Transverse colon (tissue), 4 donors: ENCODE measurements around the gene ARL17A. TPM values are rescaled to one million over a fixed set of nuclear protein-coding genes. Genes with fewer than 3 reads are reported as not detected.
"Not testable (repeated sequence)": the region's sequence is repeated elsewhere in the genome, so short reads cannot be mapped to it uniquely, and the experiment has no call there.

Source experiments
- DNase-seq: peaks from one replicate; pipeline ENCODE4 v3.0.0-alpha.2; 2019
- H3K27ac ChIP-seq, 4 donors: fragments of 200-600 bp; sonication (generic); 2 replicates each; pipeline ENCODE4 v1.5.1; 2016 to 2018; ENCODE audit warnings: inconsistent platforms in 4 of 4
- H3K27me3 ChIP-seq: fragments of 200-600 bp; sonication (generic); 2 replicates; pipeline ENCODE4 v1.5.1; 2017; ENCODE audit warnings: inconsistent platforms
- H3K36me3 ChIP-seq, 4 donors: fragments of 200-600 bp; sonication (generic); 2 replicates each; pipeline ENCODE4 v1.5.1; 2017 to 2019; ENCODE audit warnings: inconsistent platforms in 4 of 4
- H3K4me1 ChIP-seq, 4 donors: fragments of 200-600 bp; sonication (generic); 2 replicates each; pipeline ENCODE4 v1.5.1; 2017 to 2020; ENCODE audit warnings: inconsistent platforms in 4 of 4
- H3K4me3 ChIP-seq, 4 donors: fragments of 200-600 bp; sonication (generic); 1 replicate in 1 of 4; 2 replicates in 3 of 4; pipeline versions ENCODE4 v1.5.1 to v1.6.1; 2017 to 2019; ENCODE audit warnings: inconsistent platforms in 4 of 4
- H3K9me3 ChIP-seq, 2 donors: fragments of 200-600 bp; sonication (generic); 2 replicates each; pipeline ENCODE4 v1.5.1; 2017 to 2019; ENCODE audit warnings: inconsistent platforms in 2 of 2
- WGBS, 2 donors: methylation state at CpG; one replicate each; pipeline ENCODE4 v1.1.5; 2018; ENCODE audit warnings: low coverage in 1 of 2; 5-methylcytosine and 5-hydroxymethylcytosine counted together
- in situ Hi-C, 4 donors: fragments of 200-750 bp; cut with MboI; loops; one replicate each; pipeline versions ENCODE4 v1.15.0 to v1.15.1; 2017; ENCODE audit warnings: low sequenced_read_pairs in 3 of 4, low pct_ligation_motif_present in 1 of 4, low pct_unique_long_range_greater_than_20kb in 1 of 4
- intact Hi-C: fragments of 100-400 bp; cut with DNase I; formaldehyde crosslinking; loops from one replicate; pipeline ENCODE4 v1.15.1; 2023; ENCODE audit warnings: low total_unique reads
- total RNA-seq, 4 donors: library from RNA; depleted of rRNA; stranded (reverse); fragments of >200 nt; gene quantifications; one replicate each; pipeline ENCODE4 v1.1.0, GENCODE V29; 2016

The ARL17A gene
- 10 to 100 TPM; 10.8 to 30.8 (median 22.1) TPM for total RNA-seq

DNA sequence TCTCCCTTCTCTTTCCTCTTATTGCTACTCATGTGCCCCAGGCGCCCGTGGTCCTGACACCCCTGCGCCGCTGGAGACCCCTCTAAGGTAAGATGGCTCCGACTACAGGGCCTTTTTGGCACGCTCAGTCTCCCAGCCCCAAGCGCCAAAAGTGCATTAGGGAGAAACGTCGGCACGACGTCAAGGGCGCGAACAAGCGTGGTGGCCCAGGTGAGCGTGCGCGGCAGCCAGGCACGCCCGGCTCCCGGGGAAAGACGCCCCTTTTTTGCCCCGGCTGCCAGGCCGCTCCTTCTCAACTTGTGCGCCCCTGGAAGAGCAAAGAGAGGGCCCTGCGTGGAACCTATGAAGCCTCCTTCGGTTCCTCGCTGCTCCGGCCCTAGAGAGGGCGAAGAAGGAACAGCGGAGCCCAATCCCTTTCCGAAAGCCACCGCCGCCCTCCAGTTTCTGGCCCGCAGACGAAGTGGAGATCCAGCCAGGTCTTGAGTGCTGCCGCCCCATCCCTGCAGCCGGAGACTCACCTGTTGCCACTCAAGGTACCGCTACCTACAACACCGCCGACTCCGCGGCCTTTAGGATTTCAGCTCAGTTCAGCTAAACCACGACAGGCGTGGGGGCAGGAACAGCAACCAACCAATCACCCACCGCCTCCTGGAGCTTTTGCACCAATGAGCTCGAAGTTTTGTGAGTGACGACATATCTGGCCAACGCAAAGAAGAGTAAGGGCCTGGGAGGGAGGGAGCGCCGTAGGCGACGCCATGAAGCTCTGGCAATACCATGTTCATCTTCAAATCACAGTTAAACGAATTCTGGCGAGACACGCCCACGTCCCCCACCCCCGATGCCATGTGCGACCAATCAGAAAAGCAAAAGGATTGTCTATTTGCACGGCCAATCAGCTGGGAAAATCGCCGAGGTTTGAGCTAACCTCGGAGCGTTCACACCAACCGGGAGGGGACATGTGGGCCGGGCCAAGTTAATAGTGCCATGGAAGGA, at the start of gene ARL17A:
Gene ARL17A, minus strand, starts transcription at position 609 of the 993 bp plus-strand sequence. CDS start 3,369 bp downstream, outside the sequence.
- H3K4me1 ChIP-seq, in situ Hi-C loops, H3K9me3 ChIP-seq, intact Hi-C loops, H3K27me3 ChIP-seq, H3K36me3 ChIP-seq: not testable (repeated sequence)
- H3K27ac ChIP-seq: peak within 1 kb of the TSS; percentile 39 to 82 (median 74)
- no CpG with 5 or more reads among the region's 65 CpGs for WGBS, 2 donors
- DNase-seq: peak; percentile 89
- H3K4me3 ChIP-seq: peak within 1 kb of the TSS in 1 of 4 donors; percentile 29

DNA sequence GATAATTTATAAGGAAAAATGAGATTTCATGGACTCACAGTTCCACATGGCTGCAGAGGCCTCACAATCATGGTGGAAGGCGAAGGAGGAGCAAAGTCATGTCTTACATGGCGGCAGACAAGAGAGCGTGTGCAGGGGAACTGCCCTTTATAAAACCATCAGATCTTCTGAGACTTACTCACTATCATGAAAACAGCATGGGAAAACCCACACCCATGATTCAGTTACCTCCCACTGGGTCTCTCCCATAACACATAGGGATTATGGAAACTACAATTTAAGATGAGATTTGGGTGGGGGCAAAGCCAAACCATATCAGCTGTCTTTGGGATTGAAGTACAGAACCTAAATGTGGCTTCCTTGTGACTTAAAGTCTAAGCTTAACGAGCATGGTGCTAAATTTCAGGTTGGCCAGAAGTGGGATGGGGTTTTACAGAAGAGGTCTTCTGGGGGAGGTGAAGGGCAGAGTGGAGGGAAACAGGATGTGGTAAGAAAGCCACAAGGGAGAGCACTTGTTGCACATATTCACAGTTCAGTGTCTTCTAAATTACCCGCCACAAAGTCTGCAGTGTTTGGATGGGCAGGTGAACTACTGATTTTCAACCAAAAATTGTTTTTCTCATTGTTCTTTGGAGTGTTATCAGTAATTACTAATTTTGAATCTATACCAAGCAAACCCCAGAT, 49.4 kb upstream of the ARL17A start:
- H3K4me1 ChIP-seq, intact Hi-C loops, H3K27me3 ChIP-seq, H3K9me3 ChIP-seq, H3K27ac ChIP-seq, H3K36me3 ChIP-seq, H3K4me3 ChIP-seq, DNase-seq, in situ Hi-C loops: not testable (repeated sequence)
- no CpG with 5 or more reads among the region's 5 CpGs for WGBS, 2 donors

DNA sequence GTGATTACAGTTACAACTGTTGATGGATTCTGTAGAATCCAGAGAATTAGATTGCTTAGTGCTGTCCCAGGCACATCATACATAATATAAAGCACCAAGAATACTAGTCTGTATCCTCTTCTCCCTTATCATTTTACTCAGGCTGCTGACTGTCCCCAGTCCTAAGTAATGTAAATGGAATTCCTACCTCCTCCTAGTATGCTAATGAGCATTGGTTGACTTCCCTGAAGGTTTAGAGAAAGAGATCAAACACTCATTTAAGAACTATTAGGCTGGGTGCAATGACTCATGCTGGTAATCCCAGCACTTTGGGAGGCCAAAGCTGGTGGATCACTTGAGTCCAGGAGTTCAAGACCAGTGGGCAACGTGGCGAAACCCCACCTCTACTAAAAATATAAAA, 48.0 kb upstream of the ARL17A start:
- in situ Hi-C loops, H3K4me1 ChIP-seq, H3K9me3 ChIP-seq, H3K27ac ChIP-seq, DNase-seq, H3K36me3 ChIP-seq, intact Hi-C loops, H3K27me3 ChIP-seq, H3K4me3 ChIP-seq: not testable (repeated sequence)
- WGBS, 2 donors: no CpG with 5 or more reads among the region's 2 CpGs

DNA sequence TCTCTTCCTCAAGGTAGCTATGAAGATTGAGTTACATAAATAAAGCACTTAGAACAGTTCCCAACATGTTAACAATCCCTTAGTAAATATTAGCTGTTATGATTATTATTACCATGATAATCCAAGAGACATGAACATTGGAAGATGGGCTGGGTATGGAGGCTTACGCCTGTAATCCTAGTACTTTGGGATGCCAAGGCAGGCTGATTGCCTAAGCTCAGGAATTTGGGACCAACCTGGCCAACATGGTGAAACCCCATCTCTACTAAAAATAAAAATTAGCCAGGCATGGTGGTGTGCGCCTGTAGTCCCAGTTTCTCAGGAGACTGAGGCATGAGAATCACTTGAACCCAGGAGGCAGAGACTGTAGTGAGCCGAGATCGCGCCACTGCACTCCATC, 45.2 kb upstream of the ARL17A start:
- H3K9me3 ChIP-seq, H3K4me3 ChIP-seq, DNase-seq, intact Hi-C loops, H3K27me3 ChIP-seq, H3K4me1 ChIP-seq, H3K27ac ChIP-seq, H3K36me3 ChIP-seq, in situ Hi-C loops: not testable (repeated sequence)
- WGBS, 2 donors: no CpG with 5 or more reads among the region's 5 CpGs

DNA sequence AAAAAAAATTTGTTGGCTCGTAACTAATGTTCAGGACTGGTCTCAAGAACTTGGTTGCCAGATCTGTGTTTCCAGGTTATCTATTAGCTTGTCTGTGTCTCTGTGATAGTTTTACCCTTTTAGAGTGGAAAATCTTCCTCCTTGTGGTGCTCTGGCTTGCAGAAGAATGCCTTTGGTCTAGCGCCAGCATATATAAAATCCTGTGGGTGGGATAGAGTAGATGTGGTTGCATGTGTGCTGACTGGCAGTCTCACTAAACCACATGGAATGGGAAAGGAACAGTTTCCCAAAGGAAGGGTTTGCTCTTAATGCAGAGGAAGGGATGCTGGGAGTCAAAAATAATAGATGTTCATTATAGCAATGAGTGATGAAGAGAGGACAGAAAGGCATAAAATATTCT, 44.3 kb upstream of the ARL17A start:
- not testable (repeated sequence) for H3K4me3 ChIP-seq

DNA sequence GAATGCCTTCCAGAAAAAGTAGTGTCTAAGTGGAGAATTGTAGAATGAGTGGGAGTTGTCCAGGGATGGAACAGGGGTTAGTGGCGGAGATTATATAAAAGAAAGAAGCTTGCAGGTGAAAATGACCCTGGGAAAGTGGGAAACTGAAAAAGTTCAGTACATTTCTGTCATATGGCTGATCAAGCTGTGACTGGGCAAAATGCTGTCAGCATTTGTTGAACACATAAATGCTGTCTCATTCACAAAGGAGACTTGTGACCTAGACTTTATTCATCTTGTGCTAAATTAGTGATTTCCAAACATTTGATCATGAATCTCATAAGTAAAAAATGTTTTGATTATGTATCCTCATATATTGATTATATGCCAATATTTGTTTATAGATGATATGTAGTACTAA, 39.5 kb upstream of the ARL17A start:
- H3K36me3 ChIP-seq, DNase-seq, H3K4me1 ChIP-seq, H3K4me3 ChIP-seq, H3K27ac ChIP-seq, intact Hi-C loops, H3K27me3 ChIP-seq, H3K9me3 ChIP-seq, in situ Hi-C loops: not testable (repeated sequence)
- no CpG with 5 or more reads among the region's 1 CpG for WGBS, 2 donors

More for the DNA sequence above, 44.3 kb upstream of the ARL17A start:
- H3K36me3 ChIP-seq, H3K27me3 ChIP-seq, H3K4me1 ChIP-seq, H3K27ac ChIP-seq, H3K9me3 ChIP-seq, intact Hi-C loops, DNase-seq, in situ Hi-C loops: not testable (repeated sequence)
- no CpG with 5 or more reads among the region's 2 CpGs for WGBS, 2 donors

DNA sequence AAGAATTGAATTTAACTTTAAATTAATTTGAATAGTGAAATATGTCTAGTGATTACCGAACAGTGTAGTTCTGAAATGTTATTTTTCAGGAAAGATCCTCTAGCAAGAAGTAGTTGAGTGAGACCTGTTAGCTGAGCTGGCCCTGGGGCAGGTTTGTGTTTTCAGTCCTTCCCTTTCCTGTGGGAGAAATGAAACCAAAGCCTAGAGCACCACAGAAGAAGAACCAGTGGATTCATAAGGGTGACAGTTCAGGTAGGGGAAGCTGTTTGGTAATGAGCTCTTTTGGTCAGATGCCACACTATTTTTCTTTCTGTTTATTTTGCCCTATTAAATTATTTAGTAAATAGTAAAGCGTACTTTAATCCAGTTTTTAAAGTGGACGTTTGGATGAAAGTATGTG, 37.6 kb upstream of the ARL17A start:
- H3K27me3 ChIP-seq, intact Hi-C loops, H3K4me3 ChIP-seq, DNase-seq, H3K4me1 ChIP-seq, in situ Hi-C loops, H3K27ac ChIP-seq, H3K9me3 ChIP-seq, H3K36me3 ChIP-seq: not testable (repeated sequence)
- no CpG with 5 or more reads among the region's 3 CpGs for WGBS, 2 donors

DNA sequence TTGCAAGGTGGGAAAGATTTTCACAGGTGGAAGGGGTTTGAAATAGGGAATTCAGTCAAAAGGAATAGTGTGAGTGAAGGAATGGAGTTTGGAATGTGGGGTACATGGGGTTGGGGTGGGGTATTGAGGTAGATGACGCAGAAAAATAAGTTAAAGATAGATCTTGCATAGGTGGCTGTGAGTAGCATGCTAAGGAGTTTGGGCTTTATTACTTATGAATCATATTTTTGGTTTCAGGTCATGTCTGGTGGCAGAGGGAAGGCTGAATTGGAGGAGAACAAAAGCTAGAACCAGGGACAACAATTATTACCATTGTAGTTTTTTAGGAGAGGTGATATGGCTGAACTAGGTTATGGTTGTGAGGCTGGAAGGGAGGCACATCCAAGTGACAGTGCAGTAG, 34.4 kb upstream of the ARL17A start:
- DNase-seq: not testable (repeated sequence)

DNA sequence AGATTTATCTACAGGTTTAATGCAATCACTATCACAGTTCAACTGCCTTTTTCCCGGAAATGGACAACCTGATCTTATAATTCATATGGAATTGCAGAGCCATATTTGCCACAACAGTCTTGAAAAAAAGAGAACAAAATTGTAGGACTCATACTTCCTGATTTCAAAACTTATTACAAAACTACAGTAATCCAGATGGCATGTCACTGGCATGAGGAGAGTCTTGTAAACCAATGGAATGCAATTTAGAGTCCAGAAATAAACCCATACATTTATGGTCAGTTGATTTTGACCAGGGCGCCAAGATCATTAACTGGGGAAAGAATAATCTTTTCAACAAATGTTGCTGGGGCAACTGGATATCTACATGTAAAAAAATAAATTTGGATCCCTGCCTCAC, 31.8 kb upstream of the ARL17A start:
- H3K27ac ChIP-seq, H3K4me1 ChIP-seq, H3K9me3 ChIP-seq, H3K36me3 ChIP-seq, intact Hi-C loops, in situ Hi-C loops, H3K27me3 ChIP-seq, DNase-seq, H3K4me3 ChIP-seq: not testable (repeated sequence)
- 80% methylated on average over 1 of the region's 2 CpGs; no CpG with 5 or more reads in 1 of the 2 donors for WGBS, 2 donors

More for the DNA sequence above, 34.4 kb upstream of the ARL17A start:
- in situ Hi-C loops, H3K27ac ChIP-seq, intact Hi-C loops, H3K27me3 ChIP-seq, H3K4me1 ChIP-seq, H3K36me3 ChIP-seq, H3K4me3 ChIP-seq, H3K9me3 ChIP-seq: not testable (repeated sequence)
- WGBS, 2 donors: no CpG with 5 or more reads among the region's 1 CpG

DNA sequence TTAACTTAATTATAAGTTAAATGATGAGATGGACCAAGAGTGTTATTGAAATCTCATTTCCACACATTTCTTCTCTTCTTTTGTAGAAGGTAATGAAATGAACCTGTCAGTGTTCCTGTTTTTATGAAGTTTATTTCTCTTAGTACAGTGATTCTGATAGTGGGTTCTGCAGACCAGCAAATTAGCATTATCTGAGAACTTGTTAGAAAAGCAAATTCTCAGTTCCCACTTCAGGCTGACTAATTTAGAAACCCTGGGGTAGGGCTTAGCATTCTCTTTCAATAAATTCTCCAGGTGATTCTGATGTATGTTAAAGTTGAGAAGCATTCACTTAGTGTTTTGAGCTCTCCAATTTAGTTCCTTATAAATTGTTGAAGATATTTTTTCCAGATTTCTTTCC, 23.6 kb upstream of the ARL17A start:
- in situ Hi-C loops, DNase-seq, H3K27ac ChIP-seq, intact Hi-C loops, H3K4me3 ChIP-seq, H3K27me3 ChIP-seq, H3K36me3 ChIP-seq, H3K9me3 ChIP-seq, H3K4me1 ChIP-seq: not testable (repeated sequence)
